Activated CD4-positive, alpha-beta T cell treated with anti-CD3 and anti-CD28 coated beads, Interleukin-2, amount 10 ng/mL, durations not matched to agents 7 days and 5 days (primary cell): ENCODE data around the gene GUCY1A1. TPM values are rescaled to one million over a fixed set of nuclear protein-coding genes. Genes with fewer than 3 reads are reported as not detected.

Source experiments
- CTCF ChIA-PET: fragments of 350-600 bp; sonication (Branson Sonifier 250); formaldehyde crosslinking; loops from one replicate; lab custom pipeline; 2021; ENCODE audit warnings: antibody characterized with exemption; lab: Charles Lee
- POLR2A ChIA-PET: fragments of 350-600 bp; sonication (Branson Sonifier 250); formaldehyde crosslinking; loops from one replicate; lab custom pipeline; 2021; ENCODE audit warnings: antibody characterized with exemption; lab: Charles Lee
- DNase-seq: peaks from one replicate; pipeline ENCODE4 v3.0.0-alpha.2; 2020
- H3K27ac Mint-ChIP-seq: one replicate; pipeline ENCODE4 v1.8.0; 2021; ENCODE audit warnings: mild to moderate bottlenecking, moderate library complexity, mixed read lengths
- H3K27me3 Mint-ChIP-seq: one replicate; pipeline ENCODE4 v1.8.0; 2021; ENCODE audit warnings: mixed read lengths
- H3K36me3 Mint-ChIP-seq: one replicate; pipeline ENCODE4 v1.8.0; 2021; ENCODE audit warnings: low read depth, mixed read lengths
- H3K4me1 Mint-ChIP-seq: one replicate; pipeline ENCODE4 v1.8.0; 2021; ENCODE audit warnings: mixed read lengths
- H3K4me3 Mint-ChIP-seq: one replicate; pipeline ENCODE4 v1.8.0; 2021; ENCODE audit warnings: mild to moderate bottlenecking, moderate library complexity, mixed read lengths
- H3K9me3 Mint-ChIP-seq: one replicate; pipeline ENCODE4 v1.8.0; 2021; ENCODE audit warnings: mixed read lengths
- total RNA-seq, 2 experiments: library from RNA; stranded (reverse); gene quantifications; one replicate each; pipeline ENCODE4 v1.2.3, GENCODE V29; 2021

Gene GUCY1A1
- total RNA-seq, 2 experiments from 2014 or later = not detected

DNA sequence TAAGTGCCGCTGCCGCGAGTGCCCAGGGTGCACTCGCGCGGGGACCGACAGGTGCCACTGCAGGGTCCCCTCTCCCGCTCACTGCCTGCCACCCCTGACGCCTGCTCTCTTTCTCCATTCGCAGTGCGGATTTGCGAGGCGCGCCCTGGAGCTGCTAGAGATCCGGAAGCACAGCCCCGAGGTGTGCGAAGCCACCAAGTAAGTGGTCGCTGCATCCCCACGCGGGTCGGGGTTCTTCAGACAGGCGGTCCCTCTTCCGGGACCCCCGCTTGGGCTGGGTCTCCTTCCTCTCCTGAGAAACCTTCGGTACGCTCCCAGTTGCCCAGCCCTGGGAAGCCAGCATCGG lies 547 bp downstream of the GUCY1A1 start:
- Mint-ChIP-seq H3K27ac (no peak overlapping the region), H3K4me1 (peaks cover 14% of the 10 kb centered on the region), H3K9me3 (no peaks in the 10 kb centered on the region), H3K4me3 (peak overlapping the region; percentile 81), H3K27me3 (peaks cover 72% of the 10 kb centered on the region), H3K36me3 (no peaks in the 10 kb centered on the region)
- DNase-seq = peak; percentile 29
- CTCF ChIA-PET = no interaction called here
- POLR2A ChIA-PET = no interaction called here

DNA sequence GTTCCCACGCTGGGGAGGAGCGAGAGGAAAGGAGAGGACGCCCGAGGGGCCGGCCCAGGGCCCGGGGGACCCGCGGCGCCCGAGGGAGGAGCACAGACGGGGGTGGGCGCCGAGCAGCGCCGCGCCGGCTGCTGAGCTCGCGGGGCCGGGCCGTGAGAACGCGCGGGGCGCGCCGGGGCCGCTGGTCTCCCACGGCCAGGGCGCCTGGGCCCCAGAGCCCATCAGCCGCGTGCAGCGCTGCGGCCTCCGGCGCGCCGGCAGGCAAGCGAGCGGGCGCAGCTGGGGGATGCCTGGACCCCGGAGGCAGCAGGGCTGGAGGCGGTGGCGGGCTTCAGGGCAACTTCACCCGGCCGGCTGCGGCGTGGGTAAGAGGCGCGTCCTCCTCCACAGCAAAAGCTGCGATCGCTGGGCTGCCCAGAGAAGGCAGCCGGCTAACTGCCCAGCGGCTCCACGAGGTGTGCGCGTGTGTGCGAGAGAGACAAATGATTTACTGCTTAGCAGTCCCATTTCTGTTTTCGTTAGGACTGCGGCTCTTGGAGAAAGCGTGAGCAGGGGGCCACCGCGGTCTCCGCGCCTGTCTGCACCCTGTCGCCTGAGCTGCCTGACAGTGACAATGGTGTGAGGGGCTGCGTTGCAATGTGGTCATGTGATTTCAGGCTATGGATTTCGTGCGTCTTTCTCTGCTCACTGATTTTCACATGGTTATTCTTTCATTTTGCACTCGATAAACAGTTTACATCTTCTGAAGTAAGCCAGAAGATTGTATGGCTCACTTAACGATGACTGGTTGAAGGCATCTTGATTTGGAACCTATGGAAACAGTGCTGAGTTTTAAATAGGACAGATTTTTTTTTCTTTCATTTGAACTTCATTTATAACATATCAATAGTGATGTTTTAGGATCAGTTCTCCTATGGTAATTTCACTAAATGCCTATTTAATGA lies 1.2 kb downstream of the GUCY1A1 start:
- peaks cover 14% of the 10 kb centered on the region for H3K4me1 Mint-ChIP-seq
- no peak overlapping the region for H3K27ac Mint-ChIP-seq
- H3K36me3 Mint-ChIP-seq = no peaks in the 10 kb centered on the region
- CTCF ChIA-PET = no interaction called here
- peaks cover 73% of the 10 kb centered on the region for H3K27me3 Mint-ChIP-seq
- H3K4me3 Mint-ChIP-seq = peak overlapping the region; percentile 81
- POLR2A ChIA-PET = no interaction called here
- DNase-seq = no peak
- no peaks in the 10 kb centered on the region for H3K9me3 Mint-ChIP-seq

DNA sequence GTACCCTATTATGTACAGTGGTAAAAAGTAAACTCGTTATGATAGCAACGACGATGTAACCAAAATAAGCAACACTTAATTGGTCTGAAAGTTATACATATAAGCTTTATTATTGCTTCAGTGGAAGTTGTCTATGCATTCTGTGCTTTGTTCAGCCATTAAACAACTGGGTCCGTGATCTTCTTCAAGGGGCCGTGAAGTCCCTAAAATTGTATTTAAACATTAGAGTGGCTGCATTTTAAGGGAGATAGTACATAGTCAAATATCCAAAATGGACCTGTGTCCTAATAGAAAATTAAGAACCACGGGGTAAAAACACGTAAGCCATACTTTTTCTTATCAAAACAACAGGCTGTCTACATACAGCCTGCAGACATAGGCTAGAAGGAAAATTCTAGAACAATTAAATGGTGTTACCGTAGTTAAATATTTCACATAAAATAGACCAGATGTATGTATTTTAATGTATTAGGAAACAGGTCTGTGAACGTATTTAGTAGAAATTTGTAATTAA lies 2.1 kb downstream of the GUCY1A1 start:
- POLR2A ChIA-PET = no interaction called here
- H3K9me3 Mint-ChIP-seq = no peaks in the 10 kb centered on the region
- H3K4me3 Mint-ChIP-seq = no peak overlapping the region
- H3K27me3 Mint-ChIP-seq = peaks cover 71% of the 10 kb centered on the region
- CTCF ChIA-PET = no interaction called here
- peaks cover 14% of the 10 kb centered on the region for H3K4me1 Mint-ChIP-seq
- no peak overlapping the region for H3K27ac Mint-ChIP-seq
- no peak for DNase-seq
- no peaks in the 10 kb centered on the region for H3K36me3 Mint-ChIP-seq

DNA sequence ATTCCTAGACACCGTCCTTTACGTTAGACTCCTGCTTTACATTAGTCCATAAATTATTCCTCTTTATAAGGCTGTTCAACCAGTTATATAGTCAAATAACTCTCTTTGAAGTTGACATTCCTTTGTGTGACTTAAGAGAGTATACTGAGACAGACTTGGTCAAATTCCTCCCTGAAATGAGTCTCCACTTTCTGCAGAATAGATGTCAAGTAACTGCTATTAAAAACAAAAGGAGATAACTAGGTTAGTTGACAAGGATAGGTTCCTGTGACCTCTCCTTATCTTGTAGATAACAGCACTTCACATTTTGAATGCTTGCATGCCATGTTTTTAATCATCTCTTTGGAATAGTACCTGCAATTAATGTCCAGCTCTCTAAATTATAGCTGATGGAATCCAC lies 5.7 kb downstream of the GUCY1A1 start:
- Mint-ChIP-seq H3K27ac (no peak overlapping the region), H3K36me3 (no peaks in the 10 kb centered on the region), H3K4me3 (no peak overlapping the region), H3K4me1 (peaks cover 4% of the 10 kb centered on the region), H3K9me3 (no peaks in the 10 kb centered on the region), H3K27me3 (peaks cover 46% of the 10 kb centered on the region)
- ChIA-PET CTCF (no interaction called here), POLR2A (no interaction called here)
- no peak for DNase-seq

DNA sequence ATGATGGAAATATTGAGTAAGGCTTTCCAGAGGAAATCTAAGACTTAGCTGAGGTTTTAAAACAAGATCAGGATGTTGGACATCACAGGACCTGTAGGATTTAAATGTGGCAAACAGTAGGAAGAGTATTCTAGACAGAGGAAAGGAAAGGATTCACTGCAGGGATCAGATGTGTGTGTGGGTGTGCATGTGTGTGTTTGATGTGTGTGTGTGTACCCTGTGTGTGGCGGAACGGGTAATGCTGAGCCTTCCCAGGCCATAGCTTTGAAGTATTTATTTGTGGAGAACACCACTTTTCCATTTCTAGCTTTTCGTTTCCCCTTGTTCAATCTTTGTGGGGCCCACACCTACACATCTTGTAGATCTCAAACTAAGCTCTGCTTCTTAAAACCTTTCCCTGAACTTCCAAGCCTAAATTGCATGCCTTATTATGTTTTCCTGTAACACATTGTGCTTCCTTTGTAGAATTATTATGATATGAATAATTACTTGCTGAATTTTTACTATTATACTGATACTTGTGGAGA lies 6.9 kb downstream of the GUCY1A1 start:
- POLR2A ChIA-PET = no interaction called here
- no peak for DNase-seq
- Mint-ChIP-seq H3K9me3 (no peaks in the 10 kb centered on the region), H3K27me3 (peaks cover 38% of the 10 kb centered on the region), H3K36me3 (no peaks in the 10 kb centered on the region), H3K4me1 (peaks cover 2% of the 10 kb centered on the region), H3K4me3 (no peak overlapping the region), H3K27ac (no peak overlapping the region)
- CTCF ChIA-PET = no interaction called here

DNA sequence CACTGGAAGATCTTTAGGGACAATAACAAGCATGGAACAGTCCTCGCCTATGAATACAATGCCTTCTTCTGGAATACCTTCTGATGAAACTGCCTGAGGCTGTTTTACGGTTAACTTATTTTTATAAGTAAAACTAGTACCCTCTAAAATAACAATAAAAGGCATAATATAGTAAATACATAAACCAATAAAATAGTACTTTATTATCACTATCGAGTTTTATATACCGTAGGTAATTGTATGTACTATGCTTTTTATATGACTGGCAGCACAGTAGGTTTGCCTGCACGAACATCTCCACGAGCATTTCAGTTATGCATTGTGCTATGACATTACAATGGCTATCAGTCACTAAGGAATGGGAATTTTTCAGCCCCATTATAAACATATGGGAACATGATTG lies 8.0 kb downstream of the GUCY1A1 start:
- H3K9me3 Mint-ChIP-seq = no peaks in the 10 kb centered on the region
- ChIA-PET CTCF (no interaction called here), POLR2A (no interaction called here)
- no peaks in the 10 kb centered on the region for H3K4me1 Mint-ChIP-seq
- H3K27ac Mint-ChIP-seq = no peak overlapping the region
- H3K27me3 Mint-ChIP-seq = peaks cover 34% of the 10 kb centered on the region
- H3K36me3 Mint-ChIP-seq = no peaks in the 10 kb centered on the region
- no peak overlapping the region for H3K4me3 Mint-ChIP-seq
- no peak for DNase-seq

DNA sequence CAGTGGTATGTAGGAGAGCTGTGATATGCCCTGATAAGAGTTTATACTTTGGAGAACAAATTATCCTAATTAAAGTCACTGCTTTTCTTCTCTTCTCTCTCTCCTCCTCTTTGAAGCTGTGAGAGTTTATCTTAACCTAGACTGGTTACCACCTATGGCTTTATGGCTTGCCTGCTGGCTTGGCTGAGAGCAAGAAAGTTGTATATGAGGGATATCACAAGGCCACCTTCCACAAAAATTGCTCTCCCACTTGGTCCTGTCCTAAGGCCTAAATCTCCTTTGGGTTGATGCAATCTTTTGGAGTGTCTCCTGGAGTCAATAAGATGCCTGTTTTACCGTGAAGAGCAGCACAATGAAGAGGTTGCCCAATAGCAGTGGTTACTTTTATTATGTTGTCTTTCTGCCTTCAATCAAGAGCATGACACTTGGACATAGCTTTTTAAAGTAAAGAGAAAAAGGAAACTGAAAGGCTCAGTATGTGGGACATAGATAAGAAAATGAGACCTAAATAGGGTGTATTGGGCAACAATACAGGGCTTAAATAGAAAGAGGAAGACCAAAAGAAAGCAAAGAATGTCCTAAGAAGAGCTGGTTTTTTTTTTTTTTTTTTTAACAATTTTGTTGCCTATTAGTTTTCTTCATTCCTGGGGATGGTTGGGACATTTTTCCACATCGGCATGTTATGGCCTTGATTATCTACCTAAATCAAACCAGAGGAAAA lies 9.2 kb downstream of the GUCY1A1 start:
- H3K36me3 Mint-ChIP-seq = no peaks in the 10 kb centered on the region
- no peaks in the 10 kb centered on the region for H3K4me1 Mint-ChIP-seq
- peaks cover 25% of the 10 kb centered on the region for H3K27me3 Mint-ChIP-seq
- H3K4me3 Mint-ChIP-seq = no peak overlapping the region
- POLR2A ChIA-PET = no interaction called here
- CTCF ChIA-PET = no interaction called here
- no peak for DNase-seq
- H3K9me3 Mint-ChIP-seq = no peaks in the 10 kb centered on the region
- no peak overlapping the region for H3K27ac Mint-ChIP-seq

DNA sequence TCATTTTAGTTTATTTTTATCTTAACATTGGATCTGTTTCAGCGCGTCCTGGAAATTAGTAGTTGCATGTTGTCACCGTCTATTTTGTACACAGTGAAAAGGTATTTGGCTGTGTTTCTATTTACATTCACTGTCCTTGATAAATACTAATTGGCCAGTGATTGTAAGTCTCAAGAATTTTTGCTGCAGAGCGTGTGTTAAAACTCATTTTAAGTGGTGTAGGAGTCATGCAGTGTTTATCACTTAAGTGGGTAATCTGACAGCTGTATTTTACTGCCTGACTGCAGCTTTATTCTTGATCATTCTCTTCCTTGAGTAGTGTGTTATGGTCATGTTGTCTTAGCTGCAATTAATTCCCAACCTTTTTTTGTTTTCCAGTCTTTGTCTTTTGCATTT lies 9.8 kb downstream of the GUCY1A1 start:
- Mint-ChIP-seq H3K4me3 (no peak overlapping the region), H3K4me1 (no peaks in the 10 kb centered on the region), H3K27me3 (peaks cover 21% of the 10 kb centered on the region), H3K36me3 (no peaks in the 10 kb centered on the region), H3K27ac (no peak overlapping the region), H3K9me3 (no peaks in the 10 kb centered on the region)
- no peak for DNase-seq
- ChIA-PET CTCF (no interaction called here), POLR2A (no interaction called here)

DNA sequence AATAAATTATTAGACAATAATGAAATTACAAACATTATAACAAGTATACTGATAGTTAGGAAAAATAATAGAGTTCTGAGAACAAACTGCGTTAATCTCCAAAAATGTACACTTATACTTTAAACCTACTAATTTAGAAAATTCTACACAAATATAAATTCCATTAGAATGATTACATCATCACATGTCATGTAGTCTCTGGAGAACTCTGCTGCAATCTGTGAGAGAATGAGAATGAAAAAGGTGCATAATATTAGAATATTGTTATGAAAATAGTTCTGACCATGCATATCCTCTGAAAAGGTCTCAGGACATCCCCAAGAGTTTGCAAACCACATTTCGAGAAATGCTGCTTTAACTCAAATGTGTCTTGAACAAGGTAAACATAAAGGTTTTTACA lies 11.4 kb downstream of the GUCY1A1 start:
- Mint-ChIP-seq H3K27ac (no peak overlapping the region), H3K36me3 (no peaks in the 10 kb centered on the region), H3K4me1 (no peaks in the 10 kb centered on the region), H3K4me3 (no peak overlapping the region), H3K9me3 (no peaks in the 10 kb centered on the region), H3K27me3 (peaks cover 19% of the 10 kb centered on the region)
- CTCF ChIA-PET = no interaction called here
- POLR2A ChIA-PET = no interaction called here
- no peak for DNase-seq

DNA sequence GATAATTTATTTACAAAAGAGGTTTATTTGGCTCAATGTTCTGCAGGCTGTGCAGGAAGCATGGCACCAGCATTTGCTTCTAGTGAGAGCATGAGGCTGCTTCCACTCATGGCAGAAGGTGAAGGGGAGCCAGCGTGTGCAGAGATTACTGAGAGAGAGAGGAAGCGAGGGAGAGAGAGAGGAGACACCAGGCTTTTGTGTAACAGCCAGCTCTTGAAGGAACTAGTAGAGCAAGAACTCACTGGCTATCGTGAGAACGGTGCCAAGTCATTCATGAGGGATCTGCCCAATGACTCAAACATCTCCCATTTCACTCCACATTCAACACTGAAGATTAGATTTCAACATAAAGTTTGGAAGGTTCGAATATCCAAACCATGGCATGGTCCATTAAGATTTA lies 12.7 kb downstream of the GUCY1A1 start:
- DNase-seq = no peak
- Mint-ChIP-seq H3K9me3 (no peaks in the 10 kb centered on the region), H3K27ac (no peak overlapping the region), H3K4me3 (no peak overlapping the region), H3K36me3 (no peaks in the 10 kb centered on the region), H3K4me1 (no peaks in the 10 kb centered on the region), H3K27me3 (peaks cover 18% of the 10 kb centered on the region)
- ChIA-PET CTCF (no interaction called here), POLR2A (no interaction called here)

DNA sequence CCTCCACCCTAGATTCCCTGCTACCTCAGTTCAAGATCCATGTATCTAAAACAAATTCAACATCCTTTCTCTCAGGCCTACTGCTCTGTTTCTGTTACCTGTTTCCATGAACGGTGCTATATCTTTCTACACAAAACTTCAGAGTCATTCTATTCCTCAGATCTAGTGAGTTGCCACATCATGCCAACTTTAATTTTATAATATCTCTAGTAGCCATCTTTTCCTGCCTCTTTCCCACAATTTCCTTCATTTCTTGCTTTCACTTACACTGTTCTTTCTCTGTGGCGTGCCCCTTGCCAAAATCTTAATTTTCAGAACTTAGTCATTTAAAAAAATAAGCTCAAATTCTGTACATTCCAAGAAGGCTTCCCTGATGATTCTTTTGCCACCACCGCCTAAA lies 15.2 kb downstream of the GUCY1A1 start:
- ChIA-PET CTCF (no interaction called here), POLR2A (no interaction called here)
- no peaks in the 10 kb centered on the region for H3K36me3 Mint-ChIP-seq
- H3K9me3 Mint-ChIP-seq = no peaks in the 10 kb centered on the region
- no peak overlapping the region for H3K27ac Mint-ChIP-seq
- DNase-seq = no peak
- no peaks in the 10 kb centered on the region for H3K4me1 Mint-ChIP-seq
- H3K27me3 Mint-ChIP-seq = peaks cover 11% of the 10 kb centered on the region
- no peak overlapping the region for H3K4me3 Mint-ChIP-seq

DNA sequence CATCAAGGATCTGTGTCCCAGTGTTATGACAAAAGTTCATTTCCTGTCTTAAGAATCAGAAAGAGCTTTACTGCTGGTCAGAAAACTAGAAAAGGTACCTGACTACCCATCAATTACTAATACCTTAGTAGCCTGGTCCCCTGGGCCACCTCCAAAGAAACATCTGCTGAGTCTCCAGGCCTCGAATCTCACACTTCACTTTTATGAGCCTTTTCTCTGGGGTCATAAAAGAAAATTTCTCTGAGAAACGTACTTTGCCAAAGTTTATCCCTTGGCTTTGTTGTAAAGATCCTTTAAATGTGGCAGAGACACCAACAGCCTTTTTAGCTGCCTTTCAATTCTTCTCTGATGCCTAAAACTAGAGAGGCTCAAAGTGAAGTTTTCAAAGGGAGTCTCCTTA lies 17.8 kb downstream of the GUCY1A1 start:
- CTCF ChIA-PET = no interaction called here
- DNase-seq = no peak
- Mint-ChIP-seq H3K4me1 (no peaks in the 10 kb centered on the region), H3K4me3 (no peak overlapping the region), H3K36me3 (no peaks in the 10 kb centered on the region), H3K27me3 (peaks cover 9% of the 10 kb centered on the region), H3K27ac (no peak overlapping the region), H3K9me3 (no peaks in the 10 kb centered on the region)
- POLR2A ChIA-PET = no interaction called here

DNA sequence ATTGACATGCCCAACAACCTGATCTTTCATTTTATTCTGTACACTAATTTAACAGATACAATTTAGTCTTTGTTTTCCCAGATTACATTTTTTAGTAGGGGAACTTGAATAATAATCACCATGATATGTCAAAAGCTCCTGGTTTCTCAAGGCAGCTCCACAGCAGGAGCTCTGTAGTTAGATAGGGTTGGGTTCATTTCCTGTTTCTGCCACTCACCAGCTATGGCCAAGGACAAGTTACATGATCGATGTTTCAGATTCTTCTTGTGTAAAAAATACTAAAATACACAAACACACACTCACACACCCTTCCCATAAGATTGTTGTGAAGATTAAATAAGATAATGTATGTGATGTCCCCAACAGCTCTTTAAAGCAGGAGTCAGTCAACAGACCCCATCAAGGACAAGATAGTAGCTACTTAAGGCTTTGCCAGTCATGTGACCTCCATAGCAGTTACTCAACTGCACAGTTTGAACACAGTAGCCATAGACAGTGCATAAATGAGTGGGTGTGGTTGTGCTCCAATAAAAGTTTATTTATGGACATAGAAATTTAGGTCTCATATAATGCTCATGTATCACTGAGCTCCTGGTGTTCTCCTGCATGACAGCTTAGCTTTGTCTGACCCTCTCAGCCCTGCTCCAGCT lies 18.4 kb downstream of the GUCY1A1 start:
- H3K27me3 Mint-ChIP-seq = peaks cover 7% of the 10 kb centered on the region
- CTCF ChIA-PET = no interaction called here

More for the DNA sequence above, 18.4 kb downstream of the GUCY1A1 start:
- no peak overlapping the region for H3K27ac Mint-ChIP-seq
- no peaks in the 10 kb centered on the region for H3K36me3 Mint-ChIP-seq
- no peak overlapping the region for H3K4me3 Mint-ChIP-seq
- POLR2A ChIA-PET = no interaction called here
- no peak for DNase-seq
- H3K4me1 Mint-ChIP-seq = no peaks in the 10 kb centered on the region
- H3K9me3 Mint-ChIP-seq = no peaks in the 10 kb centered on the region
